ENCODE measurements around the gene NINL.
"Not testable (repeated sequence)": the region's sequence is repeated elsewhere in the genome, so short reads cannot be mapped to it uniquely, and the experiment has no call there.

Gene NINL

DNA sequence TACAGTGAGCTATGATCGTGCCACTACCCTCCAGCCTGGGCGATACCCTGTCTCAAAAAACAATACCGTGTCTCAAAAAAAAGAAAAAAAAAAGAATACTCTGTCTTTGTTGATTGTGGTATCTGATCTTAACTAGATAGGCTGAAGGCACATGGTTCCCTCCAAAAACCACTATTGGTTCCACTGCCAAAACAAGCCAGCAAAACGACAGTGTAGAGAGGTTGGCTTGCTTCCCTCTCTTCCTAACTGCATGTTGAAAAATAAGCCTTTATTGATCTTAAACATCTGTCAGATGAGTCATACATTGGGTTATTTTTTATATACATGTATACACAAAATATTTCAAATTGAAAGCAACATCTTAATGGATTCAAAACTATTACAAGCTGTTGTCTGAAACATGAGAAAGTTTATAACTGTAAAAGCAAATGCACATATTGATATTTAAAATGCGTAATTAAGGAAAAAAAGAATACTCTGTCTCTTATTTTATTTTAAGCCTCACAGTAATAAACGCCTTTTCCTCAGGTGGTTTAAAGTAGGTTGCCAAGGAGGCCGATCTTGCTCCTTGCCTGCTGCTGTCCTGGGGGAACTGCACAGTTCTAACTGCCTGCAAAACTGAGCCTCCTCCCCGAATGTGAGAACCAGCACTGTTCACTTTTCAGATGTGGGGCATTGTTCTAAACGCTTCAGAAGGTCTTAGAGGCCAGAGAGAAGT lies 7.0 kb upstream of the NINL start:
- no peak for DNase-seq (ENCODE audit: low read depth)

DNA sequence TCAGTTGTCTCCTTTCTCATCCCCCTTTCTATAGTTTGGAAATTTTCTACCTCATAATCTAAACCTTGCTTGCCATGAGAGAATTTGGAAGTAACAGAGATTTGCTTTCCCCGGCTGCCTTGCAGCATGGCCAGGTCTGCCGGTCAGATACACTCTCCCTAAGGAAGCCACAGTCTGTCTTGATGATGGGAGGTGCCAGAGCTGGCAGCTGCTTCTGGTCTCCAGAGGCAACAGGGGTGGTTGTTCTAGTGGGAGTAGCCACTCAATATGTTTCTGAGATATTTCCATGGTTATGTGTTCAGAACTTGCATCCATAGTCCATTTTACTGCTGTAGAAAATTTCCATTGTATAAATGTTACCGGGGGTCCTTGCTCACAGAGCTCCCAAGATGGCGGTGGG lies 5.4 kb upstream of the NINL start:
- DNase-seq (ENCODE audit: low read depth) = not testable (repeated sequence)

DNA sequence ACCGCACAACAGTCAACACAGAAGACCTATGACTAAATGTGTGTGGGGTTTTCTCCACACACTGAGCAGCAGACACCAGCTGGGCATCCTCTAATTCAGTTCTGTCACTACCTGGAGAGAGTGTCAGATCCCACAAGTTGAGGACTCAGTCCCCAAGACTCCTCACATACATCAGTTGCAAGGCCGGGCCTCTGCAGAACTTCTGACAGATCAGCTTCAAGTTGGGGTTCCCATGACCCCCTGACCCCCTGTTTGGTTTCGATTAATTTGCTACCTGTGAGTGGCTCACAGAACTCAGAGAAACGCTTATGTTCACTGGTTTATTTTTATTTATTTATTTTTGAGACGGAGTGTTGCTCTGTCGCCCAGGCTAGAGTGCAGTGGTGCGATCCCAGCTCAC lies 3.2 kb upstream of the NINL start:
- no peak for DNase-seq (ENCODE audit: low read depth)

DNA sequence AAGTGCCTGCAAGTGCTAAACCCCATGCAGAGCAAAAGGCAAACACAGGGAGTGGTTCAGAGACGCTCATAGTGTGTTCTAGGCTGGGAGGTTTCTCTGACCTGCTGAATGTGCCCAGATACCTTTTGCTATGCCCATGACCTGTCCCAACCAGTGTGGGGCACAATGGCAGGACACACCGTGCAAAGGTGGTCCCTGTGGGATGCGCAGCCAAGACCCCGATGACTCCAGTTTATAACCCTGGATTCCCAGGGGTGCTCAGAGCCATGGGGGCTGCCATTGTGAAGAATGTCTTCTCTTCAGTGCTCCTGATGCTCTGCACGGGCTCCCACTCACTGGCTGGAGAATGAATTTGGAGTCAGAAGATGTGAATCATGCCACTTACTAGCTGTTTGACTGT lies 2.2 kb upstream of the NINL start:
- no peak for DNase-seq (ENCODE audit: low read depth)

DNA sequence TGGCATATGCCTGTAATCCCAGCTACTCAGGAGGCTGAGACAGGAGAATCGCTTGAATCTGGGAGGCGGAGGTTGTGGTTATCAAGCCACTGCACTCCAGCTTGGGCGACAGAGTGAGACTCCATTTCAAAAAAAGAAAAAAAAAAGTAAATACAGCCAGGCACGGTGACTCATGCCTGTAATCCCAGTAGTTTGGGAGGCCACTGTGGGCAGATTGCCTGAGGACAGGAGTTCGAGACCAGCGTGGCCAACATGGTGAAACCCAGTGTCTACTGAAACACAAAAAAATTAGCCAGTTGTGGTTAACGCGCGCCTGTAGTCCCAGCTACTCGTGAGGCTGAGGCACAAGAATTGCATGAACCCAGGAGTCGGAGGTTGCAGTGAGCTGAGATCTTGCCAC lies 1.5 kb upstream of the NINL start:
- DNase-seq (ENCODE audit: low read depth) = no peak

DNA sequence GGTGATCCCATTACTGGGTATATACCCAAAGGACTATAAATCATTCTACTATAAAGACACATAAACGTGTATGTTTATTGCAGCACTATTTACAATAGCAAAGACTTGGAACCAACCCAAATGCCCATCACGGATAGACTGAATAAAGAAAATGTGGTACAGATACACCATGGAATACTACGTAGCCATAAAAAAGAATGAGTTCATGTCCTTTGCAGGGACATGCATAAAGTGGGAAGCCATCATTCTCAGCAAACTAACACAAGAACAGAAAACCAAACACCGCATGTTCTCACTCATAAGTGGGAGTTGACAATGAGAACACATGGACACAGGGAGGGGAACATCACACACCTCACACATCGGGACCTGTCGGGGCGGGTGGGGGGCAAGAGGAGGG lies 1.7 kb downstream of the NINL start:
- not testable (repeated sequence) for DNase-seq (ENCODE audit: low read depth)

DNA sequence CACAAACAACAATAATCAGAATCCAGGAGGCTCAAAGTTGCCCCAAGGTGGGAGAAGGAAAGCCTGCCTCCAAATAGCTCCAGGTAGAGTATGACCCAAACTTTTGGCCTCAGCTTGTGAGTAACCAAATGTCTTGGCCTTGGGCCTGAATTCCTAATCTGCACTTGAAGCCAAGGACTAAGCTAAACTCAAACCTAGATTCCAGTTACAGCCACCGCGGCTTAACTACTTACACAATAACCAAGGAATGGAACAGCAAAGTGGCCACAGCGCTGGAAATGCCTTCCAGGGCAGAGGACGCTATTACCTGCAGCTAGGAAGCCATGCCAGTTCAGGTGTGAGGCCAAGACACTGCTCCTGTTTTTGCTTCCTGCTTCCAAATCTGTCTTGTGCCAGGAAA lies 4.6 kb downstream of the NINL start:
- DNase-seq (ENCODE audit: low read depth) = no peak

DNA sequence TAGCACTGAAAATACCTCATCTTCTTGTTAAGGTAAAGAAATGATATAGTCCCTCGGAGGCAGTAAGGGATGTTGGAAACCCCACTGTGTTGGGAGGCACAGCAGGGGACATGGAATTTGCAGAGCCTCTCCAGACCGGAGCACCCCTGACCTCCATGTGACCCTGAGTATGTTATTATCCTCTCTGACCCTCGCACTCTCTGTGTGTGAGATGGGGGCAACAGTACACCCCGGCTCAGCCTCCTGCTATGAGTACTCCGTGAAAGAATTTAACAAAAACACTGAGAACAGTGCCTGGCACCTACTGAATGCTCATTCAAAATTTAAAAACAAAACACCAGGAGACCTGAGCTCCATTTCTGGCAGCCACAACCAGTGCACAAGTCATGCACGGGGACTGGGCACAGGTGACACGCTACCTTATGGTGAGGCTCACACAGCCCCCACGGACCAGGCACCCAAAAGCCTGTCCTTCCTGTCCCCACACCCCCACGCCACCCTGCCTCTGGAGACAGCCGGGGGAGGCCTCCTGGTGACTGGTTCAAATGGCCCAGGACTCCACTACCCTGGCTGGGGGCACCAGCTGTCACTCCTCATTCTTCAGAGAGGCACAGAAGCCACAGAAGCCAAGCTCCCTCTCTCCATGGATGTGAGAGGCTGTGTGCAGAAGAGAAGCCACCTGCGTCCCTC lies 6.1 kb downstream of the NINL start:
- DNase-seq (ENCODE audit: low read depth) = no peak

DNA sequence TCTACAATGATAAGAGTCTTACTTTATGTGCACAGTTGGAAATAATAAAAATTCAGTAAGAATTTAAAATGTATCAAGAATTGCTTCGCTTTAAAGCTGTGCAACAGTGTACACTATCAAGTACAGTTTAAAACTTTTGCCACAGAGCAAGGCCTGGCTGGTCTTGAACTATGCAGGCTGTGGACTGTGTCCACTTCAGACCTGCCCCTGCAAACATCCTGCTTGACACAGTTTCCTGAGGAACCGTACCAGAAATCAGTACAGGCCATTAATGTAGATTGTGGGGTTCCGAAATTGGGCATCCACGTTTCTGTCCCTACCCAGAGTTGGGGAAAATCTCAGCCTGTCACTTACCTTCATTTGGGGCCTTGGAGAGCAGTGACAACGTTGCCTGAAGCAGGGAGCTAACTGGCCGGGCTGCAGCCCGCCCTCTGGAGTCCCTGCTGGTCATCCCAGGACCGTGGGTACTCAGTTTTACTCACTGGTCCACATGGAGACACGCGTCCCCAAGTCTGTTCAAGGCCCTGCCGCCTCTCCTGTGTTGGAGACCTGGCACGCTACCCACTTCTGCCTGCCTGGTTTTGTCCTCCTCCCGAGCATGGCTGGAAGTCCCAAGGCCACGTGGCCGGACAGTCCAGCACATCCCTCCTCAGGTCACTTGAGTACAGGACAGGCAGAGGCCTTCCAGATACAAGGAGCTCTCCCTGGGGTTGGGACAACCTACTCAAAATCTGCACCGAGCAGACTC lies 8.4 kb downstream of the NINL start:
- no peak for DNase-seq (ENCODE audit: low read depth)

DNA sequence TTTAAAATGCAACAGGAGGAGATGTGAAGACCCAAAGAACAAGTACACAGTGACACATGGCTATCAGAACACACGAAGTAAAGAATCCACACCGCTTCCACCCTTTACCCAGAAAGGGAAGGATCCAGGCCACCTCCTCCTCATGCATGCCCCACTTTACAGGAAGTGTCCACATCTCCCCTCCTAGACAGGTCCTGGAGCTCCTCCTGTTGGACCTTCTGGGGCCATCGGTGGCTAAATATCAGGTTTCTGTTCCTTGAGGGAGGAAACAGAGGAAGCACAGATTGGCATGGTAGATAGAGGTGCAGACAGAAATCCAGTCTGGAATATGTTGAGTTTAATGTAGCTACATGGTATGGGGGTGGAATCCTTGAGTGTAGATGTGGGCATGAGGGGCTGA lies 10.9 kb downstream of the NINL start:
- no peak for DNase-seq (ENCODE audit: low read depth)

DNA sequence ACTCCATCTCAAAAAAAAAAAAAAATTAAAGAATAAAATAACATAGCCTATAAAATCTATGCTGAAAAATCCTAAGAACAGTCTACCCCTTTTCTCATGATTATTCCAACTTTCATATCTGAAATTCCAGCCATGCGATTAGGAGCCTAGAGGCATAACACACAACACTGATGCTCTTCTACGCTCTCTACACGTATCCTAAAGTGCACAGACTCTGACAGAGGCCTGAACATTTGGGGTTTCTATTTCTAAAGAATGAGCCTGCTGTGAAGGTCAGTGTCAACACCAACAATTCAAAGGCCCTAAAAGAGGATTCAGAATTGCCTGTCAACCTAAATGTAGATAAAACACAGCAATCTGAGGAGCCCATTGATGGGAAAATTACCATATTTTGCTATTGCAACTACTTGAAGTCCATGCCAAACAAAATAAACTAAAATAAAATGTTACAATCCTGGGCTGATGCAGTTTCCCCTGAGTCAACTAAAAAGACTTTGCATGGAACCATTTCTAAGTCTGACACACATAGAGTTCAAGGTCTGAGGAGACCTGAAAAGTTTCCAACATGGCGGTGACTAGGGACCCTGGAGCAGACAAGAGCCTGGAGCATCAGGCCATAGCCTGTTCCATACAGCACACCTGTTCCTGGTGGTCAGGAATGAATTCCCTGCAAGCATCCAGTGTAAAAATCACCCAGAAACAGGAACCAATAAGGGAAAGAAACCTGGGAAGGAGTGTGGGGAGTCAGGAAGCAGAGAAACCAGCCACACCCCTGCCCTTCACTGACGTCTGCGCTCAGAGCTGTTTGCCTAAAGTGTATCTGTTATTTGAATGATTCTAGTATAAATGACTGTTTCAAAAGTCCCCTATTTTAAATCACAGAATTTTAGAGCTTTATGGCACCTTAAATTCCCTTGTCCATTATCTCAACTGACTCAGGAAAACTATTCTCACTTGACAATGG lies 11.8 kb downstream of the NINL start:
- no peak for DNase-seq (ENCODE audit: low read depth)

DNA sequence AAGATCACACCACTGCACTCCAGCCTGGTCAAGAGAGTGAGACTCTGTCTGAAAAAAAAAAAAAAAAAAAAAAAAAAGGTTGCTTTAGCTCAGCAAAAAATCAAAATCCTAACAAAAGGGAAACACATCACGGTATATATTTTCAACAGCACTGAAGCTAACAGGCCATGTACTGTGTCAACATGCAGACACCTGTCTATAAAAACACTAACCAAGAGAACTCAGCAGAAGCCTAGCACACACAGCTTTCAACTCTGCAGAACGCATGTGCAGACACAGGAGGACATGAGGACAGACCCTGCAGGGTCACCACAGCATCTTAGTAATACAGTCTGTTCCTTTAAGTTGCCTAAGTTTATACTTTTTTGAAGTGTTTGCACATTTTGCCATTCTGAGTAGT lies 13.5 kb downstream of the NINL start:
- DNase-seq (ENCODE audit: low read depth) = no peak

DNA sequence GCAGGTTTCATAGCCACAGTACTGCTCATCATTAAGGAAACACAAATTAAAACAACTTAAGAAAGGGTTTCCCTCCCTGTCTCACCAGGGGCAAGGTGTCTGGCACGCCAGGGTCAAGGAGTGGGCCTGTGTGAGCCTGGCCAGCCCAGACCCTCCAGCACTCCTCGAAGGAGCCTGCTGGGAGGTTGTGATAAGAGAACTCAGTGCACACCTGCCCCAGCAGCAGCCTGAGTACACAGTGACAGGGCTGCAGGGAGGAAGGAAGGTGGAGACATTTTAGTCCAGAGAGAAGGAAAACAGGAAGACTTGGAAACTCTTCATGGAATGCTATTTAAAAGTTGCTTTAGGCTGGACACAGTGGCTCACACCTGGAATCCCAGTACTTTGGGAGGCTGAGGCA lies 14.1 kb downstream of the NINL start:
- no peak for DNase-seq (ENCODE audit: low read depth)

DNA sequence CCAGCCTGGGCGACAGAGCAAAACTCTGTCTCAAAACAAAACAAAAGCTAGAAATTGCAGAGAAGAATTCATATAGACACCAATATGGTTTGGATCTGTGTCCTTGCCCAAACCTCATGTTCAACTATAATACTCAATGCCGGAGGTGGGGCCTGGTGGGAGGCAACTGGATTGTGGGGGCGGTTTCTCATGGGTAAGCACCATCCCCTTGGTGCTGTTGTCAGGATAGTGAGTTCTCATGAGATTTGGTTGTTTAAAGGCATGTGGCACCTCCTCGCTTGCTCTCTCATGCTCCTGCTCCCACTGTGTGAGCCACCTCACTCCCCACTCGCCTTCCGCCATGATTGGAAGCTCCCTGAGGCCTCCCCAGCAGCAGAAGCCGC lies 15.2 kb downstream of the NINL start:
- DNase-seq (ENCODE audit: low read depth) = no peak

DNA sequence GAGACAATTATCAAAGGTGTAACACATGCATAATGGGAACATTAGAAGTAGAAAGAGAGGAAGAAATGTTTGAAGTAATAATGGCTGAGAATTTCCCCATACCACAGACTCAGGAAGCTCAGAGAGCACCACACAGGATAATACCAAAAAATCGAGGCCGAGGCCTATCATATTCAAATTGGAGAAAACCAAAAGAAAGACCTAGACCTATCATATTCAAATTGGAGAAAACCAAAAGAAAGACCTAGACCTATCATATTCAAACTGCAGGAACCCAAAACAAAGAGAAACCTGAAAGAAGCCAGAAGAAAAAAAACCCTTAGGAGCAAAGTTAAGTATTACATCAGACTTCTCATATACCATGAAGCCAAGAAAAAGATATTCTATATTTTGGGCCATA lies 18.0 kb downstream of the NINL start:
- no peak for DNase-seq (ENCODE audit: low read depth)

DNA sequence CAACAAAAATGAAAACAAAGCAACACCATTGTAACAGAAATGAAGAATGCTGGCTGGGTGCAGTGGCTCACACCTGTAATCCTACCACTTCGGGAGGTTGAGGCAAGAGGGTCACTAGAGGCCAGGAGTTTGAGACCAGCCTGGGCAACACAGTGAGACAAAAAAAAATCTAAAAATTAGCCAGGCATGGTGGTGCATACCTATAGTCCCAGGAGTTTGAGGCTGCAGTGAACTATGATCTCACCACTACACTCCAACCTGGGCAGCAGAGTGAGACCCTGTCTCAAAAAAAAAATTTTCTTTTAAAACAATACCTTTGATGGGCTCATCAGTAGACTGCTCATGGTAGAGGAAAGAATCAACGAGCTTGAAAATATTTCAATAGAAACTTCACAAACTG lies 18.5 kb downstream of the NINL start:
- DNase-seq (ENCODE audit: low read depth) = no peak

DNA sequence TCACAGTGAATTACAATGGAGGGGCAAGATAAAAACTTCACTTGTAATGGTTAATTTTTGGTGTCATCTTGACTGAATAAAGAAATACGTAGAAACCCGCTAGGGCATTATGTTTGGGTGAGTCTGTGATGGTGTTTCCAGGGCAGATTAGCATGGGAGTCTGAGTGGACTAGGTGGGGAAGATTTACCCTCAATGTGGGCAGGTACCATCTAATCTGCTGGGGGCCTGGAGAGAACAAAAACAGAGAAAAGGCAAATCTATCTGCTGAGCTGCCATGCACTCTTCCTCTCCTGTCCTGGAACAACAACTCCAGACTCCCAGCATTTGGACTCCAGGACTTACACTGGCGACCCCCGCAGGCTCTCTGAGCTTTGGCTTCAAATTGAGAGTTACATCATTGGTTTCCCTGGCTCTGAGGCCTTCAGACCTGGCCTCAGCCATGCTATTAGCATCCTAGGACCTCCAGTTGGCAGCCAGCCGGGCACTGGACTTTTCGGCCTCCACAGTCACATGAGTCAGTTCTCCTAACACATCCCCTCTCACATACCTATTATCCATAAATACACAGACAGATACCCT lies 19.7 kb downstream of the NINL start:
- DNase-seq (ENCODE audit: low read depth) = no peak

DNA sequence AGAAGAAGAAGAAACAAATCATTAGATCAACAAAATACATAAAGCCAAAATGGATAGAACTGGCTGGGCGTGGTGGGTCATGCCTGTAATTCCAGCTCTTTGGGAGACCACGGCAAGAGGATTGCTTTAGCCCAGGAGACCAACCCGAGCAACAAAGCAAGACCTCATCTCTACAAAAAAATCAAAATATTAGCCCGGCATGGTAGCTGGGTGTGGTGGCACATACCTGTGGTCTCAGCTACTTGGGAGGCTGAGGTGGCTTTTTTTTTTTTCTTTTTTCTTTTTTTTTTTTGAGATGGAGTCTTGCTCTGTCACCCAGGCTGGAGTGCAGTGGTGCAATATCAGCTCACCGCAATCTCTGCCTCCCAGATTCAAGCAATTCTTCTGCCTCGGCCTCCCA lies 21.5 kb downstream of the NINL start:
- no peak for DNase-seq (ENCODE audit: low read depth)

DNA sequence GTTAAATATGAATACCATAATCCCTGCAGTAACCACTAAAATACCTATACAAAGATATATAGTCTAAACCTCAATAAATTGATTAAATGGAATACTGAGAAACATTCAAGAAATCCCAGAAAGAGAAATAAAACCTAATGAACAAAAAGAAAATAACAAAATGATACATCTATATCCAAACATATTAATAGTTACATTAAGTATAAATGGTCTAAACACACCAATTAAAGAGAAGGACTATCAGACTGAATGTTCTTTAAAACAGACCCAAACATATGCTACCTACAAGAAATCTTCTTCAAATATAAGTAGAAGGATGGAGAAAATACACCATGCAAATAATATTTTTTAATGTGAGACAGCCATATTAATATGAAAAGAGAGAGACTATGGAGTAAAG lies 22.0 kb downstream of the NINL start:
- DNase-seq (ENCODE audit: low read depth) = no peak

DNA sequence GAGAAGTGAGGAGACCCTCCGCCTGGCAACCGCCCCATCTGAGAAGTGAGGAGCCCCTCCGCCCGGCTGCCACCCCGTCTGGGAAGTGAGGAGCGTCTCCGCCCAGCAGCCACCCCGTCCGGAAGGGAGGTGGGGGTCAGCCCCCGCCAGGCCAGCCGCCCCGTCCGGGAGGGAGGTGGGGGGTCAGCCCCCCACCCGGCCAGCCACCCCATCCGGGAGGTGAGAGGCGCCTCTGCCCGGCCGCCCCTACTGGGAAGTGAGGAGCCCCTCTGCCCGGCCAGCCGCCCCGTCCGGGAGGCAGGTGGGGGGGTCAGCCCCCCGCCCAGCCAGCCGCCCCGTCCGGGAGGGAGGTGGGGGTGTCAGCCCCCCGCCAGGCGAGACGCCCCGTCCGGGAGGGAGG lies 23.6 kb downstream of the NINL start:
- not testable (repeated sequence) for DNase-seq (ENCODE audit: low read depth)

DNA sequence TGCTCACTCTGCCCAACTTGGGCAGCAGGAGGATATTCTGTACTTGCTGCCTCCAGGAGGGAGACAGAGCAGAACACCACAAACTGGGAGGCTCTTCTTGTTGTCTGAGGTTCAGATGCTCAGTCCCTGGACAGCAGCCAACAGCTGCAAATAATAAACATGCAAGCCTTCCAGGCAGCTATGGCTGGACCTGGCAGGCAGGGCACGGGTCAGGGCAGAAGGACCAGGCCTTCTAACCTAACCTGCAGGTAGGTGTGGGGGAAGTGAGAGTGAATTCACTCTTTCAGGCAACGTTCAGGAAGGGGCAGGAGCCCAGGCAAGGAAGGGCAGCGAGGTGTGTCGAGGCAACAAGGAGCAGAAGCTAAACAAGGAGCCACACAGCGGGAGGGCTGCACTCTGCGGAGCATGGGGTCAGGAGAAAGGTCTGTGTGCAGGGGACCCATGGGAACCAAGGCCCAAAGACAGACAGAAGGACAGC lies 31.5 kb downstream of the NINL start:
- DNase-seq (ENCODE audit: low read depth) = no peak

DNA sequence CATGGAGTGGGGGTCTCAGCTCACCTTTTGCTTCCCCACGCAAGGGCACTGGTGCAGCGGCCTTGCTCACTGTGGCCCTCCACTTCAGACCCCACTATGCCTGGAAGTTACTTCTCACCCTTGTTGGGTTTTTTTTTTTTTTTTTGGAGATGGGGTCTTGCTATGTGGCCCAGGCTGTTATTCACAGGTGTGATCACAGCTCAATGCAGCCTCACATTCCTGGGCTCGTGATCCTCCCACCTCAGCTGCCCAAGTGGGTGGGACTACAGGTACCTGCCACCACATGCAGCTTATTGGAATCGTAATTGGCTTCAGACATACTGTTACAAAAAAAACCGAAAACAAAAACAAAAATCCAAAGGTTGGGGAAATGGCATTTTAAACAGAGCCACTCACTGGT lies 32.4 kb downstream of the NINL start:
- no peak for DNase-seq (ENCODE audit: low read depth)

Measured in activated T-cell treated with anti-CD3 and anti-CD28 coated beads for 24 hours (primary cell).